CD14-positive monocyte (primary cell): ENCODE data around the gene IFFO2. TPM values are rescaled to one million over a fixed set of nuclear protein-coding genes. Genes with fewer than 3 reads are reported as not detected.

ENCODE experiments used
- DNase-seq, 3 donors: peaks; one replicate each; pipeline ENCODE4 v3.0.0-alpha.2; 2011 to 2022
- H2AFZ ChIP-seq: 2 replicates; pipeline ENCODE4 v1.6.0; 2012; ENCODE audit warnings: mild to moderate bottlenecking, low read depth, low read length, inconsistent platforms; ENCODE audit not compliant: insufficient read depth, poor library complexity, severe bottlenecking
- H3K27ac ChIP-seq, 2 donors: 1 replicate in 1 of 2; 2 replicates in 1 of 2; pipeline ENCODE4 v1.5.1; 2012 to 2013; ENCODE audit warnings: low read length in 2 of 2, control low read depth in 1 of 2, inconsistent platforms in 1 of 2, low read depth in 1 of 2, mild to moderate bottlenecking in 1 of 2
- H3K27me3 ChIP-seq, 2 donors: one replicate each; pipeline versions ENCODE4 v1.6.0 to v1.6.1; 2011 to 2013; ENCODE audit warnings: low read length in 2 of 2; ENCODE audit not compliant: control insufficient read depth in 2 of 2, insufficient read depth in 2 of 2
- H3K36me3 ChIP-seq, 2 donors: replicated peaks in 1 of 2; 1 replicate in 1 of 2; 2 replicates in 1 of 2; pipeline versions ENCODE4 v1.5.1 to v1.6.1; 2012 to 2013; ENCODE audit warnings: low read length in 2 of 2, control low read depth in 1 of 2, inconsistent platforms in 1 of 2, mild to moderate bottlenecking in 1 of 2; ENCODE audit not compliant: insufficient read depth in 2 of 2, control insufficient read depth in 1 of 2
- H3K4me1 ChIP-seq, 2 donors: 1 replicate in 1 of 2; 2 replicates in 1 of 2; pipeline versions ENCODE4 v1.5.1 to v1.6.1; 2012 to 2013; ENCODE audit warnings: low read length in 2 of 2, control low read depth in 1 of 2, inconsistent platforms in 1 of 2, mild to moderate bottlenecking in 1 of 2, moderate library complexity in 1 of 2; ENCODE audit not compliant: insufficient read depth in 2 of 2, control insufficient read depth in 1 of 2
- H3K4me2 ChIP-seq: replicated peaks from 2 replicates; pipeline ENCODE3; 2012; ENCODE audit warnings: low read length, moderate library complexity, mild to moderate bottlenecking; ENCODE audit not compliant: poor library complexity, severe bottlenecking; ENCODE audit errors: extremely low read depth
- H3K4me3 ChIP-seq, 3 experiments: fragments of 200-600 bp in 1 of 3; sonication (generic) in 1 of 3; replicated peaks in 1 of 3; 1 replicate in 2 of 3; 2 replicates in 1 of 3; pipeline ENCODE4 v1.5.1; 2011 to 2013; ENCODE audit warnings: low read length in 3 of 3, mild to moderate bottlenecking in 3 of 3, control low read depth in 2 of 3, low read depth in 2 of 3, inconsistent platforms in 1 of 3, moderate library complexity in 1 of 3
- H3K79me2 ChIP-seq: 2 replicates; pipeline ENCODE4 v1.6.0; 2012; ENCODE audit warnings: mild to moderate bottlenecking, control low read depth, inconsistent platforms, low read length, moderate library complexity; ENCODE audit not compliant: insufficient read depth
- H3K9ac ChIP-seq: 2 replicates; pipeline ENCODE4 v1.6.0; 2017; ENCODE audit warnings: low read length, mild to moderate bottlenecking; ENCODE audit not compliant: insufficient read depth, poor library complexity, severe bottlenecking
- H3K9me3 ChIP-seq, 2 donors: replicated peaks in 1 of 2; 1 replicate in 1 of 2; 2 replicates in 1 of 2; pipeline versions ENCODE4 v1.5.1 to v1.6.1; 2012 to 2013; ENCODE audit warnings: low read length in 2 of 2, control low read depth in 1 of 2; ENCODE audit not compliant: control insufficient read depth in 1 of 2, insufficient read depth in 1 of 2
- H4K20me1 ChIP-seq: 2 replicates; pipeline ENCODE4 v1.6.0; 2012; ENCODE audit warnings: mild to moderate bottlenecking, low read length, control low read depth, moderate library complexity; ENCODE audit not compliant: insufficient read depth
- H3K27ac Mint-ChIP-seq, 7 donors: one replicate each; pipeline ENCODE4 v1.8.0; 2020; ENCODE audit warnings: mild to moderate bottlenecking in 7 of 7, mixed read lengths in 7 of 7, moderate library complexity in 6 of 7, inconsistent platforms in 2 of 7
- H3K27me3 Mint-ChIP-seq, 3 donors: one replicate each; pipeline ENCODE4 v1.8.0; 2021 to 2022; ENCODE audit warnings: low read depth in 3 of 3, mild to moderate bottlenecking in 3 of 3, mixed read lengths in 3 of 3, moderate library complexity in 3 of 3, inconsistent platforms in 1 of 3
- H3K36me3 Mint-ChIP-seq, 2 donors: one replicate each; pipeline ENCODE4 v1.8.0; 2020; ENCODE audit warnings: mixed read lengths in 2 of 2, inconsistent platforms in 1 of 2, mild to moderate bottlenecking in 1 of 2
- H3K4me1 Mint-ChIP-seq: one replicate; pipeline ENCODE4 v1.8.0; 2020; ENCODE audit warnings: mild to moderate bottlenecking, mixed read lengths
- H3K4me3 Mint-ChIP-seq, 2 donors: one replicate each; pipeline ENCODE4 v1.8.0; 2020; ENCODE audit warnings: mild to moderate bottlenecking in 2 of 2, mixed read lengths in 2 of 2, moderate library complexity in 1 of 2
- H3K9me3 Mint-ChIP-seq, 7 donors: one replicate each; pipeline ENCODE4 v1.8.0; 2020 to 2022; ENCODE audit warnings: mixed read lengths in 7 of 7, mild to moderate bottlenecking in 6 of 7, moderate library complexity in 6 of 7, inconsistent platforms in 2 of 7
- CTCF ChIP-seq: fragments of 200-600 bp; IDR thresholded peaks from one replicate; pipeline ENCODE4 v1.8.0; 2022; ENCODE audit warnings: antibody characterized with exemption, mild to moderate bottlenecking
- WGBS: methylation state at CpG from one replicate; pipeline ENCODE4 v1.1.5; 2013; ENCODE audit warnings: missing lambda C conversion rate; ENCODE audit not compliant: insufficient coverage; 5-methylcytosine and 5-hydroxymethylcytosine counted together
- intact Hi-C, 2 donors: fragments of 100-400 bp; cut with micrococcal nuclease; formaldehyde crosslinking; loops; one replicate each; pipeline versions ENCODE4 v1.15.0 to v1.15.1; 2023
- polyA plus RNA-seq, 3 donors: library from polyadenylated mRNA; depleted of rRNA in 1 of 3; unstranded in 2 of 3; stranded (reverse) in 1 of 3; fragments of 300-500 nt in 2 of 3; fragments of >200 nt in 1 of 3; fragmentation: Illumina TruSeq in 2 of 3; gene quantifications; 1 replicate in 2 of 3; 2 replicates in 1 of 3; pipeline ENCODE4 v1.2.3, GENCODE V29; 2012 to 2021

The IFFO2 gene
- polyA plus RNA-seq, 3 donors, result 0.78 to 17.5 (median 0.94) TPM

DNA sequence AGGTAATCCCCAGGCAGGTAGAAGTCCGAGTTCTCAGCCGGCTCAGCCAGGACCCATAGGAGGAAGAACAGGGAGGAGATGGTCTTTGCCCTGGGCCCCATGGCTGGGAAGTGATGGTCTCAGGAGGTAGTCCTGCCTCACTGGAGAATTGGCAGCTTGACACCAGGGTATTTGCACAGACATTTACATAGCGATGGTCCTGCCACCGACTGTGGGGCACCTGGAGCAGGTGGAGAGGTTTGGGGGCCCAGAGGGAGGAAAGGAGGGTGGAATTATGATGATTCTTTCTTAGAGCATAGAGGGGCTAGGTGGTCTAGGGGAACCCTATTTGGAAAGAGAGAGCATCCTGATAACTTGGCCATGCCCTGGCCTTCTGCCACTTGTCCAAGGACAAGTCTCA, 96.9 kb downstream of the IFFO2 start, which contains the start of gene TAS1R2:
TSS of gene TAS1R2 (minus strand) at position 101 of the 400 bp plus-strand sequence. CDS start at position 101, 0 bp downstream.
- TF ChIP-seq CTCF, result no peak
- H3K4me1 Mint-ChIP-seq, result no peaks in the 10 kb centered on the region
- H3K36me3 Mint-ChIP-seq, result no peaks in the 10 kb centered on the region
- Histone ChIP-seq H4K20me1 (no peaks in the 10 kb centered on the region), H3K36me3 (no peaks in the 10 kb centered on the region), H3K27ac (no peak within 1 kb of the TSS), H3K27me3 (no peaks in the 10 kb centered on the region), H3K4me3 (no peak within 1 kb of the TSS), H3K4me2 (no peak within 1 kb of the TSS), H3K9me3 (no peaks in the 10 kb centered on the region), H2AFZ (no peak within 1 kb of the TSS), H3K79me2 (no peaks in the 10 kb centered on the region), H3K4me1 (no peaks in the 10 kb centered on the region), H3K9ac (no peak within 1 kb of the TSS)
- peaks cover 0 to 2% (median 0%) of the 10 kb centered on the region in 7 donors for H3K9me3 Mint-ChIP-seq
- intact Hi-C loops, result no loop called here
- no peak within 1 kb of the TSS for H3K27ac Mint-ChIP-seq
- 76% methylated on average over 4 of the region's 4 CpGs for WGBS
- H3K27me3 Mint-ChIP-seq, result peaks cover 5 to 8% (median 7%) of the 10 kb centered on the region in 3 donors
- no peak within 1 kb of the TSS for H3K4me3 Mint-ChIP-seq
- DNase-seq, result no peak

DNA sequence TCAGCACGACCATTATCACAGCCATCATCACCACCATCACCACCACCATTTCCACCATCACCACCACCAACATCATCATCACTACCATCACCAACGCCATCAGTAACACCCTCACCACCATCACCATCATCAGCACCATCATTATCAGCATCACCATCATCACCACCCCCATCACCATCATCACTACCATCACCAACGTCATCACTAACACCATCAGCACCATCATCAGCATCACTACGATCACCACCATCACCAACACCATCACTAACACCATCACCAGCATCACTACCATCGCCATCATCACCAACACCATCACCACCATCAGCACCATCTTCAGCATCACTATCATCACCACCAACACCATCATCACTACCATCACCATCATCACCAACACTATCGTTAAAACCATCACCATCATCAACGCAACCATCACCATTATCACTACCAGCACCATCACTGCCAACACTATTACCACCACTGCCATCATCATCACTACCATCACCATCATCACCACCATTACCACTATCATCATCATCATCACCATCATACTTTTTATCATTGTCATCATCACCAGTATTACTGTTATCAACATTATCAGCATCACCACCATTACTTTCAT, 98.3 kb downstream of the IFFO2 start:
- Histone ChIP-seq H3K4me3 (no peak overlapping the region), H2AFZ (no peak overlapping the region), H3K9ac (no peak overlapping the region), H4K20me1 (no peaks in the 10 kb centered on the region), H3K79me2 (no peaks in the 10 kb centered on the region), H3K4me2 (no peak overlapping the region), H3K36me3 (no peaks in the 10 kb centered on the region), H3K27me3 (no peaks in the 10 kb centered on the region), H3K4me1 (no peaks in the 10 kb centered on the region), H3K27ac (no peak overlapping the region), H3K9me3 (no peaks in the 10 kb centered on the region)
- TF ChIP-seq CTCF, result no peak
- Mint-ChIP-seq H3K36me3 (no peaks in the 10 kb centered on the region), H3K4me1 (no peaks in the 10 kb centered on the region), H3K9me3 (peaks cover 0 to 2% (median 0%) of the 10 kb centered on the region in 7 donors), H3K27ac (no peak overlapping the region), H3K27me3 (peaks cover 1 to 7% (median 5%) of the 10 kb centered on the region in 3 donors), H3K4me3 (no peak overlapping the region)
- intact Hi-C loops, result no loop called here
- no peak for DNase-seq
- 90% methylated on average over 7 of the region's 7 CpGs for WGBS
